NCI-H2107 treated with DMSO at 0.1 percent for 48 hours (cell line): ENCODE data around the gene ME3.

Experiments
- DNase-seq: peaks from one replicate; lab custom pipeline; 2025; ENCODE audit not compliant: unreplicated experiment; lab: John Stamatoyannopoulos, UW

ME3 gene

DNA sequence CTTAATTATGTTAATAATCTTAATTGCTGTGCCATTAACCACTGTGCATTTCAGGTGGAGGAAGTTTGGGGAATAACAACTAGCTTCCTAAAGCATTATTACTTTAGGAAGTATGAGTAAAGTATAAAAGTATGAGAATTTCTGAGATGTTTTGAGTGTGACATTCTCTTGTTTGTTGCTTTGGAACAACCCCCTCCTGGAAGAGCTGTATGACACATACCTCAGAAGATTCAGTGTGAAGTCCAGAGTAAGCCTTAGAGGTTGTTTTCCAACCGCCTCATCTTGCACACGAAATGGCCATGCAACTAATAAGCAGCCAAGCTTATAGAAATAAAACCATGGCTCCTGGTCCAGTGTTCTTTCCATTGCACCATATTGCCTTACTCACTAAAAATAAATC, 276.0 kb downstream of the ME3 start:
- no peak for DNase-seq

DNA sequence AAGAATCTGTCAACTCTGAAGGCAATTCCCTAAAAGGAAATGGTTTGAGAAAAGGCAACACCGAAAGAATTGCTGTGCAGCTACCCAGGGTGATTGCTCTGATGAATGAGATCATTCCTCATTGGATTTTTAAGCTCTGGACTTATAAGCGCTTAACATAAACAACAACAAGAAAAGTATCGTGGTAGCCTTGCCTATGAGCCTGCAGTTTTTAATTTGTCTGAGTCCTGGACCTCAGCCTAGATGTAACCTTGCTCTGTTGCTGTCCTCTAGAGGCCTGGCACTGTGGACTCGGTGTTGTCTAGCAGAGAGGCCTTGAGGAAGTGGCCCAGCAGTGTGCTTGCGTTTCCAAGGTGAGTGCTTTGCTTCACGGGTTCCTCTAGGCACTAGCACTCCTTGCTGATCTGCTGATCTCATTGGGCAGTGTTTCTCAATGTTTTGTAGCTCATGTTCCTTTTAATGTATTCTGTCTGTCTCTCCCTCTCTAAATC, 277.3 kb downstream of the ME3 start:
- DNase-seq, result no peak
